GM23338 (cell line): Measurements from ENCODE around the gene TNFRSF19. TPM values are rescaled to one million over a fixed set of nuclear protein-coding genes. Genes with fewer than 3 reads are reported as not detected.

ENCODE experiments used
- ATAC-seq: fragments of 200-7000 bp; cut with Tn5 transposase; 3 replicates; pipeline ENCODE4 v1.9.1; 2020
- DNase-seq: peaks from one replicate; pipeline ENCODE4 v3.0.0-alpha.2; 2015; ENCODE audit warnings: low spot score
- H2AFZ ChIP-seq: fragments of 200-600 bp; sonication (generic); 2 replicates; pipeline ENCODE4 v1.8.0; 2016; ENCODE audit warnings: antibody characterized with exemption, mild to moderate bottlenecking, moderate library complexity
- H3F3A ChIP-seq: fragments of 200-600 bp; sonication (generic); replicated peaks from 2 replicates; pipeline ENCODE4 v1.8.0; 2017; ENCODE audit warnings: antibody characterized with exemption, mixed run types, low read depth
- H3K27ac ChIP-seq: fragments of 200-600 bp; sonication (generic); 2 replicates; pipeline ENCODE4 v1.6.1; 2016; ENCODE audit warnings: low read depth
- H3K27me3 ChIP-seq: fragments of 200-600 bp; sonication (generic); 2 replicates; pipeline ENCODE4 v1.8.0; 2016; ENCODE audit warnings: mild to moderate bottlenecking, mixed run types, moderate library complexity; ENCODE audit not compliant: insufficient read depth
- H3K36me3 ChIP-seq: fragments of 200-600 bp; sonication (generic); 2 replicates; pipeline ENCODE4 v1.8.0; 2016; ENCODE audit warnings: mild to moderate bottlenecking; ENCODE audit not compliant: insufficient read depth
- H3K4me1 ChIP-seq: fragments of 200-600 bp; sonication (generic); 2 replicates; pipeline ENCODE4 v1.8.0; 2016; ENCODE audit warnings: mild to moderate bottlenecking, moderate library complexity; ENCODE audit not compliant: insufficient read depth
- H3K4me2 ChIP-seq: fragments of 200-600 bp; sonication (generic); 2 replicates; pipeline ENCODE4 v1.7.1; 2017; ENCODE audit warnings: mixed run types
- H3K4me3 ChIP-seq: fragments of 200-600 bp; sonication (generic); 2 replicates; pipeline ENCODE4 v1.6.1; 2016; ENCODE audit warnings: mixed run types
- H3K79me2 ChIP-seq: fragments of 200-600 bp; sonication (generic); replicated peaks from 2 replicates; pipeline ENCODE4 v1.8.0; 2017; ENCODE audit warnings: mild to moderate bottlenecking; ENCODE audit not compliant: insufficient read depth
- H3K9me2 ChIP-seq: fragments of 200-600 bp; sonication (generic); 2 replicates; pipeline ENCODE4 v1.8.0; 2017; ENCODE audit not compliant: insufficient read depth
- H4K20me1 ChIP-seq: fragments of 200-600 bp; sonication (generic); replicated peaks from 2 replicates; pipeline ENCODE4 v1.8.0; 2017; ENCODE audit warnings: mild to moderate bottlenecking; ENCODE audit not compliant: insufficient read depth
- H3K27ac Mint-ChIP-seq: 2 replicates; pipeline ENCODE4 v1.8.0; 2020; ENCODE audit warnings: inconsistent platforms, mild to moderate bottlenecking, moderate library complexity, mixed read lengths
- H3K27me3 Mint-ChIP-seq: 3 replicates; pipeline ENCODE4 v1.8.0; 2022; ENCODE audit warnings: low read depth, mild to moderate bottlenecking, moderate library complexity, mixed read lengths, inconsistent platforms; ENCODE audit not compliant: insufficient read depth, poor library complexity
- H3K36me3 Mint-ChIP-seq: 3 replicates; pipeline ENCODE4 v1.8.0; 2021; ENCODE audit warnings: low read depth, mild to moderate bottlenecking, inconsistent platforms, moderate library complexity, mixed read lengths
- H3K4me1 Mint-ChIP-seq: 3 replicates; pipeline ENCODE4 v1.8.0; 2020; ENCODE audit warnings: mild to moderate bottlenecking, inconsistent platforms, mixed read lengths
- H3K4me3 Mint-ChIP-seq: 3 replicates; pipeline ENCODE4 v1.8.0; 2021; ENCODE audit warnings: moderate library complexity, mild to moderate bottlenecking, inconsistent platforms, mixed read lengths
- H3K9me3 Mint-ChIP-seq: 3 replicates; pipeline ENCODE4 v1.8.0; 2020; ENCODE audit warnings: moderate library complexity, mild to moderate bottlenecking, inconsistent platforms, mixed read lengths
- CREB1 ChIP-seq: fragments of 250-450 bp; sonication (Bioruptor Pico); IDR thresholded peaks from 2 replicates; pipeline ENCODE4 v1.5.0; 2020; ENCODE audit warnings: low read depth, mild to moderate bottlenecking, moderate library complexity
- ETS1 ChIP-seq: IDR thresholded peaks from 2 replicates; pipeline ENCODE4 v1.6.1; 2016; ENCODE audit warnings: antibody characterized with exemption
- EZH2 ChIP-seq: fragments of 200-600 bp; sonication (generic); IDR thresholded peaks from one replicate; pipeline ENCODE4 v1.8.0; 2017; ENCODE audit warnings: antibody characterized with exemption, mild to moderate bottlenecking, low read depth; ENCODE audit not compliant: unreplicated experiment
- EZH2phosphoT487 ChIP-seq: fragments of 200-600 bp; sonication (generic); IDR thresholded peaks from one replicate; pipeline ENCODE4 v1.8.1; 2018; ENCODE audit warnings: antibody characterized with exemption; ENCODE audit not compliant: unreplicated experiment
- JUNB ChIP-seq: IDR thresholded peaks from one replicate; pipeline ENCODE4 v1.6.1; 2016; ENCODE audit warnings: antibody characterized with exemption; ENCODE audit not compliant: unreplicated experiment
- NANOG ChIP-seq: IDR thresholded peaks from 2 replicates; pipeline ENCODE4 v1.6.1; 2016; ENCODE audit warnings: antibody characterized with exemption, borderline replicate concordance
- POLR2AphosphoS5 ChIP-seq: IDR thresholded peaks from 2 replicates; pipeline ENCODE4 v1.6.1; 2016; ENCODE audit warnings: antibody characterized with exemption, low read depth
- REST ChIP-seq: IDR thresholded peaks from one replicate; pipeline ENCODE4 v1.6.1; 2018; ENCODE audit warnings: antibody characterized with exemption; ENCODE audit not compliant: unreplicated experiment
- STAT1 ChIP-seq: IDR thresholded peaks from one replicate; pipeline ENCODE4 v1.6.1; 2016; ENCODE audit warnings: antibody characterized with exemption; ENCODE audit not compliant: unreplicated experiment
- ZNF114 ChIP-seq: fragments of 250-450 bp; sonication (Bioruptor Pico); IDR thresholded peaks from 2 replicates; pipeline ENCODE4 v1.5.0; 2020; ENCODE audit warnings: mild to moderate bottlenecking, moderate library complexity
- ZNF331 ChIP-seq: fragments of 250-450 bp; sonication (Bioruptor Pico); IDR thresholded peaks from 2 replicates; pipeline ENCODE4 v1.5.0; 2020; ENCODE audit warnings: low read depth, mild to moderate bottlenecking, moderate library complexity
- polyA plus RNA-seq: library from polyadenylated mRNA; unstranded; fragments of >200 nt; fragmentation: Nextera tagmentation; extraction: Ambion mirVana; gene quantifications from 2 replicates; pipeline ENCODE4 v1.2.1, GENCODE V29; 2016
- total RNA-seq: library from RNA; depleted of rRNA; stranded (reverse); fragments of >200 nt; shearing (Covaris generic); gene quantifications from 2 replicates; pipeline ENCODE4 v1.2.3, GENCODE V29; 2014
- TF ChIP-seq, protein P1 (sequence below), 2 experiments: fragments of 200-600 bp in 1 of 2; sonication (generic) in 1 of 2; conservative IDR thresholded peaks; 2 replicates each; pipeline versions ENCODE4 v1.5.1 to v1.6.1; 2016 to 2017; ENCODE audit warnings: antibody characterized with exemption in 2 of 2, low read depth in 2 of 2, mild to moderate bottlenecking in 2 of 2, moderate library complexity in 1 of 2
- TF ChIP-seq, protein P2 (sequence below): fragments of 250-450 bp; sonication (Bioruptor Pico); IDR thresholded peaks from 2 replicates; pipeline ENCODE4 v1.5.0; 2020; ENCODE audit warnings: mild to moderate bottlenecking, moderate library complexity

TNFRSF19 gene
- total and polyA plus RNA-seq, 2 experiments from 2014 or later, result 0.21 to 0.35 TPM

GRCh38 chr13:23593148-23593547, 22.9 kb downstream of the TNFRSF19 start:
- TF ChIP-seq NANOG (no peak), ZNF331 (CRISPR knock-in tag) (no peak), EZH2 (no peak), ETS1 (no peak), REST (no peak), JUNB (no peak), STAT1 (no peak), EZH2phosphoT487 (no peak), POLR2AphosphoS5 (no peak), CREB1 (CRISPR knock-in tag) (no peak), ZNF114 (CRISPR knock-in tag) (no peak)
- TF ChIP-seq, protein P1, sequence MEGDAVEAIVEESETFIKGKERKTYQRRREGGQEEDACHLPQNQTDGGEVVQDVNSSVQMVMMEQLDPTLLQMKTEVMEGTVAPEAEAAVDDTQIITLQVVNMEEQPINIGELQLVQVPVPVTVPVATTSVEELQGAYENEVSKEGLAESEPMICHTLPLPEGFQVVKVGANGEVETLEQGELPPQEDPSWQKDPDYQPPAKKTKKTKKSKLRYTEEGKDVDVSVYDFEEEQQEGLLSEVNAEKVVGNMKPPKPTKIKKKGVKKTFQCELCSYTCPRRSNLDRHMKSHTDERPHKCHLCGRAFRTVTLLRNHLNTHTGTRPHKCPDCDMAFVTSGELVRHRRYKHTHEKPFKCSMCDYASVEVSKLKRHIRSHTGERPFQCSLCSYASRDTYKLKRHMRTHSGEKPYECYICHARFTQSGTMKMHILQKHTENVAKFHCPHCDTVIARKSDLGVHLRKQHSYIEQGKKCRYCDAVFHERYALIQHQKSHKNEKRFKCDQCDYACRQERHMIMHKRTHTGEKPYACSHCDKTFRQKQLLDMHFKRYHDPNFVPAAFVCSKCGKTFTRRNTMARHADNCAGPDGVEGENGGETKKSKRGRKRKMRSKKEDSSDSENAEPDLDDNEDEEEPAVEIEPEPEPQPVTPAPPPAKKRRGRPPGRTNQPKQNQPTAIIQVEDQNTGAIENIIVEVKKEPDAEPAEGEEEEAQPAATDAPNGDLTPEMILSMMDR (conservative IDR thresholded peaks at IDR 0.05; ENCODE audit: low read depth in 2 of 2), result no peak
- TF ChIP-seq, protein P2, sequence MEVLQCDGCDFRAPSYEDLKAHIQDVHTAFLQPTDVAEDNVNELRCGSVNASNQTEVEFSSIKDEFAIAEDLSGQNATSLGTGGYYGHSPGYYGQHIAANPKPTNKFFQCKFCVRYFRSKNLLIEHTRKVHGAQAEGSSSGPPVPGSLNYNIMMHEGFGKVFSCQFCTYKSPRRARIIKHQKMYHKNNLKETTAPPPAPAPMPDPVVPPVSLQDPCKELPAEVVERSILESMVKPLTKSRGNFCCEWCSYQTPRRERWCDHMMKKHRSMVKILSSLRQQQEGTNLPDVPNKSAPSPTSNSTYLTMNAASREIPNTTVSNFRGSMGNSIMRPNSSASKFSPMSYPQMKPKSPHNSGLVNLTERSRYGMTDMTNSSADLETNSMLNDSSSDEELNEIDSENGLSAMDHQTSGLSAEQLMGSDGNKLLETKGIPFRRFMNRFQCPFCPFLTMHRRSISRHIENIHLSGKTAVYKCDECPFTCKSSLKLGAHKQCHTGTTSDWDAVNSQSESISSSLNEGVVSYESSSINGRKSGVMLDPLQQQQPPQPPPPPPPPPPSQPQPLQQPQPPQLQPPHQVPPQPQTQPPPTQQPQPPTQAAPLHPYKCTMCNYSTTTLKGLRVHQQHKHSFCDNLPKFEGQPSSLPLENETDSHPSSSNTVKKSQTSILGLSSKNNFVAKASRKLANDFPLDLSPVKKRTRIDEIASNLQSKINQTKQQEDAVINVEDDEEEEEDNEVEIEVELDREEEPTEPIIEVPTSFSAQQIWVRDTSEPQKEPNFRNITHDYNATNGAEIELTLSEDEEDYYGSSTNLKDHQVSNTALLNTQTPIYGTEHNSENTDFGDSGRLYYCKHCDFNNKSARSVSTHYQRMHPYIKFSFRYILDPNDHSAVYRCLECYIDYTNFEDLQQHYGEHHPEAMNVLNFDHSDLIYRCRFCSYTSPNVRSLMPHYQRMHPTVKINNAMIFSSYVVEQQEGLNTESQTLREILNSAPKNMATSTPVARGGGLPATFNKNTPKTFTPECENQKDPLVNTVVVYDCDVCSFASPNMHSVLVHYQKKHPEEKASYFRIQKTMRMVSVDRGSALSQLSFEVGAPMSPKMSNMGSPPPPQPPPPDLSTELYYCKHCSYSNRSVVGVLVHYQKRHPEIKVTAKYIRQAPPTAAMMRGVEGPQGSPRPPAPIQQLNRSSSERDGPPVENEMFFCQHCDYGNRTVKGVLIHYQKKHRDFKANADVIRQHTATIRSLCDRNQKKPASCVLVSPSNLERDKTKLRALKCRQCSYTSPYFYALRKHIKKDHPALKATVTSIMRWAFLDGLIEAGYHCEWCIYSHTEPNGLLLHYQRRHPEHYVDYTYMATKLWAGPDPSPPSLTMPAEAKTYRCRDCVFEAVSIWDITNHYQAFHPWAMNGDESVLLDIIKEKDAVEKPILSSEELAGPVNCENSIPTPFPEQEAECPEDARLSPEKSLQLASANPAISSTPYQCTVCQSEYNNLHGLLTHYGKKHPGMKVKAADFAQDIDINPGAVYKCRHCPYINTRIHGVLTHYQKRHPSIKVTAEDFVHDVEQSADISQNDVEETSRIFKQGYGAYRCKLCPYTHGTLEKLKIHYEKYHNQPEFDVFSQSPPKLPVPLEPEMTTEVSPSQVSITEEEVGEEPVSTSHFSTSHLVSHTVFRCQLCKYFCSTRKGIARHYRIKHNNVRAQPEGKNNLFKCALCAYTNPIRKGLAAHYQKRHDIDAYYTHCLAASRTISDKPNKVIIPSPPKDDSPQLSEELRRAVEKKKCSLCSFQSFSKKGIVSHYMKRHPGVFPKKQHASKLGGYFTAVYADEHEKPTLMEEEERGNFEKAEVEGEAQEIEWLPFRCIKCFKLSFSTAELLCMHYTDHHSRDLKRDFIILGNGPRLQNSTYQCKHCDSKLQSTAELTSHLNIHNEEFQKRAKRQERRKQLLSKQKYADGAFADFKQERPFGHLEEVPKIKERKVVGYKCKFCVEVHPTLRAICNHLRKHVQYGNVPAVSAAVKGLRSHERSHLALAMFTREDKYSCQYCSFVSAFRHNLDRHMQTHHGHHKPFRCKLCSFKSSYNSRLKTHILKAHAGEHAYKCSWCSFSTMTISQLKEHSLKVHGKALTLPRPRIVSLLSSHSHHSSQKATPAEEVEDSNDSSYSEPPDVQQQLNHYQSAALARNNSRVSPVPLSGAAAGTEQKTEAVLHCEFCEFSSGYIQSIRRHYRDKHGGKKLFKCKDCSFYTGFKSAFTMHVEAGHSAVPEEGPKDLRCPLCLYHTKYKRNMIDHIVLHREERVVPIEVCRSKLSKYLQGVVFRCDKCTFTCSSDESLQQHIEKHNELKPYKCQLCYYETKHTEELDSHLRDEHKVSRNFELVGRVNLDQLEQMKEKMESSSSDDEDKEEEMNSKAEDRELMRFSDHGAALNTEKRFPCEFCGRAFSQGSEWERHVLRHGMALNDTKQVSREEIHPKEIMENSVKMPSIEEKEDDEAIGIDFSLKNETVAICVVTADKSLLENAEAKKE (CRISPR knock-in tag), result no peak
- Histone ChIP-seq H3K79me2 (no peaks in the 10 kb centered on the region), H3K4me2 (no peak overlapping the region), H3K4me3 (no peak overlapping the region), H3K9me2 (no peaks in the 10 kb centered on the region), H2AFZ (no peak overlapping the region), H3K36me3 (no peaks in the 10 kb centered on the region), H3K27ac (no peak overlapping the region), H4K20me1 (no peaks in the 10 kb centered on the region), H3K27me3 (no peaks in the 10 kb centered on the region), H3F3A (no peaks in the 10 kb centered on the region), H3K4me1 (no peaks in the 10 kb centered on the region)
- H3K4me3 Mint-ChIP-seq, result no peak overlapping the region
- H3K4me1 Mint-ChIP-seq, result no peaks in the 10 kb centered on the region
- peaks cover 22% of the 10 kb centered on the region for H3K9me3 Mint-ChIP-seq
- ATAC-seq, result no peak
- peaks cover 1% of the 10 kb centered on the region for H3K27me3 Mint-ChIP-seq
- no peak overlapping the region for H3K27ac Mint-ChIP-seq
- peaks cover 32% of the 10 kb centered on the region; the same call in 2 of the 3 replicates for H3K36me3 Mint-ChIP-seq
- no peak for DNase-seq
